ENCODE data around the gene A1BG.

A1BG gene

DNA sequence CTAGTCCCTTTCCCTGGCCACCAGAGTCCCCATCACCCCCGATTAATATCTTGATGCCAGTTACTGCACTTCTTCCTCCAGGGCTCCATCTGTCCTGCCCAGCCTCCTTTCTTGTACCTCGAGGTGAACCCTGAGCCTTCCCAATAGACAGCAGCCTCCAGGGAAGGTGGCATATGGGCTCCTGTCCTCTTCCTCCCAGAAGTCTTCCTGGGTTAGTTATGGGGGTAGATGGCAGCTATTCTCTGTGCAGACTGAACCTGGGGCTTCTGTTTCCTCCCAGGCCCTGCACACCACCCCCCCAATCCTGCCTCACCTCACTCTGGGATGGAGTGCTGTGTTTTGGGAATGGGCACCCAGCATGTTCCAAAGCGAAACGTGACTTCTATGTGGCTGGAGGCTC is 44.8 kb upstream of the A1BG start:
- H3K4me3 ChIP-seq (ENCODE audit: control insufficient read depth, low read depth, low read length), result no peak overlapping the region
- DNase-seq (ENCODE audit: low read depth), result no peak
- TF ChIP-seq, protein P1, sequence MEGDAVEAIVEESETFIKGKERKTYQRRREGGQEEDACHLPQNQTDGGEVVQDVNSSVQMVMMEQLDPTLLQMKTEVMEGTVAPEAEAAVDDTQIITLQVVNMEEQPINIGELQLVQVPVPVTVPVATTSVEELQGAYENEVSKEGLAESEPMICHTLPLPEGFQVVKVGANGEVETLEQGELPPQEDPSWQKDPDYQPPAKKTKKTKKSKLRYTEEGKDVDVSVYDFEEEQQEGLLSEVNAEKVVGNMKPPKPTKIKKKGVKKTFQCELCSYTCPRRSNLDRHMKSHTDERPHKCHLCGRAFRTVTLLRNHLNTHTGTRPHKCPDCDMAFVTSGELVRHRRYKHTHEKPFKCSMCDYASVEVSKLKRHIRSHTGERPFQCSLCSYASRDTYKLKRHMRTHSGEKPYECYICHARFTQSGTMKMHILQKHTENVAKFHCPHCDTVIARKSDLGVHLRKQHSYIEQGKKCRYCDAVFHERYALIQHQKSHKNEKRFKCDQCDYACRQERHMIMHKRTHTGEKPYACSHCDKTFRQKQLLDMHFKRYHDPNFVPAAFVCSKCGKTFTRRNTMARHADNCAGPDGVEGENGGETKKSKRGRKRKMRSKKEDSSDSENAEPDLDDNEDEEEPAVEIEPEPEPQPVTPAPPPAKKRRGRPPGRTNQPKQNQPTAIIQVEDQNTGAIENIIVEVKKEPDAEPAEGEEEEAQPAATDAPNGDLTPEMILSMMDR (IDR thresholded peaks at IDR 0.05; ENCODE audit: control insufficient read depth, insufficient read depth, low read depth, low read length, missing control alignments), result no peak

- TF ChIP-seq, protein P1 (IDR thresholded peaks at IDR 0.05; ENCODE audit: control insufficient read depth, insufficient read depth, low read depth, low read length, missing control alignments), result no peak
- H3K4me3 ChIP-seq (ENCODE audit: control insufficient read depth, low read depth, low read length), result no peak overlapping the region
- no peak for DNase-seq (ENCODE audit: low read depth)
These were observed 44.3 kb upstream of the A1BG start for GRCh38 chr19:58397533-58398037.

- no peak overlapping the region for H3K4me3 ChIP-seq (ENCODE audit: control insufficient read depth, low read depth, low read length)
- no peak for DNase-seq (ENCODE audit: low read depth)
- TF ChIP-seq, protein P1 (IDR thresholded peaks at IDR 0.05; ENCODE audit: control insufficient read depth, insufficient read depth, low read depth, low read length, missing control alignments), result no peak
These were observed 43.6 kb upstream of the A1BG start for GRCh38 chr19:58396691-58397532.

- no peak for DNase-seq (ENCODE audit: low read depth)
- TF ChIP-seq, protein P1 (IDR thresholded peaks at IDR 0.05; ENCODE audit: control insufficient read depth, insufficient read depth, low read depth, low read length, missing control alignments), result no peak
These were observed 42.8 kb upstream of the A1BG start for GRCh38 chr19:58395979-58396627.

GRCh38 chr19:58395220-58395978 is 42.1 kb upstream of the A1BG start, which contains the start of gene RNF225:
RNF225 (plus strand) TSS chr19:58395656; CDS start chr19:58396090, 434 bp downstream.
- TF ChIP-seq, protein P1 (IDR thresholded peaks at IDR 0.05; ENCODE audit: control insufficient read depth, insufficient read depth, low read depth, low read length, missing control alignments), result no peak
- H3K4me3 ChIP-seq (ENCODE audit: control insufficient read depth, low read depth, low read length), result no peak within 1 kb of the TSS
- DNase-seq (ENCODE audit: low read depth), result no peak

More at GRCh38 chr19:58395979-58396627, 42.8 kb upstream of the A1BG start:
- no peak overlapping the region for H3K4me3 ChIP-seq (ENCODE audit: control insufficient read depth, low read depth, low read length)

- H3K4me3 ChIP-seq (ENCODE audit: control insufficient read depth, low read depth, low read length), result no peak overlapping the region
- no peak for DNase-seq (ENCODE audit: low read depth)
- TF ChIP-seq, protein P1 (IDR thresholded peaks at IDR 0.05; ENCODE audit: control insufficient read depth, insufficient read depth, low read depth, low read length, missing control alignments), result no peak
These were observed 41.5 kb upstream of the A1BG start for GRCh38 chr19:58394821-58395219.

Data from AG09309 (cell line).